ENCODE data around the gene CA4. TPM values are rescaled to one million over a fixed set of nuclear protein-coding genes. Genes with fewer than 3 reads are reported as not detected.
"Not testable (repeated sequence)": the region's sequence is repeated elsewhere in the genome, so short reads cannot be mapped to it uniquely, and the experiment has no call there.

CA4 gene
- total RNA-seq, 1 experiment from 2014 or later, result not detected

DNA sequence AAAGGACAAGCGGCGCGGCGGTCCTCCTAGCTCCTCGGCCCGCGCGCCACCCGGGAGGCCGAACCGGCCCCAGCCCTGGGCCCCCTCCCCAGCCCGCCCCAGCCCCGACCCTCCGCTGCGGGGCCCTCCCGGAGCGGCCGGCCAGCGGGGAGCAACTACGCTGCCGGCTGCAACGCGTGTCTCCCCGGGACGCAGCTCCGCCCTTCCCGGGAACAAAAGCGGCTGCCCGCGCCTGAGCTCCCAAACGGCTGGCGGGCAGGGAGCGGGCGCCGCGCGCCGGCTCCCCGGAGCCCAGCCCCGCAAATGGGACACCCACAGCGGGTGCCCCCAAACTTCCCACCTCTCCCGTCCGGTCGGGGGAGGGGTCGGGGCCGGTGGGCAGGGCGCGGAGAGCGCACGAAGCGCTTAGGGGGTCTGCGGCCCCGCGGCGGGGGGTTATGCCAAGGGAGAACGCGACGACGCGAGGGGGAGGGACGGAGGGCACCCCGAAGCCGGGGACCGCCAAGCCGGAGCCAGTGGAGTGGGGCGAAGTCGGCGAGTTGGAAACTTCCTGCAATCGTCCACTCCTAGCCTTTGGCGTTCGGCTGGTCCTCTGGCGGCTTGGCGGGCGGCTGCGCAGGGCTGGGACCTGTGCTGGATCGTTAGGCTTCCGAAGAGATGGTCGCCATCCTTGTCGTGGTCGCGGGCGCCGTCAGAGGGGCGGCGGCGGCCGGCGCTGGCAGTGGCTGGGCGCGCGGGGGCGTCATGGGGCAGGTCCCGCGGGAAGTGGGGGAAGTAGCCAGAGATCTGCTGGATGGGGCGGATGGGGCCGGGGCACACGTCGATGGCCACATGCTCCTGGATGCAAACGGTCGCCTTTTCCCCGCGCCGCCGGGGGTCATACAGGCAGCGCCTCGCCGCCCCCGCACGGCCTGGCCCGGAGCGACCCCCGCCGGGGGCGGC is 29.7 kb upstream of the CA4 start:
- H3K27ac ChIP-seq (ENCODE audit: low read length); H3K4me3 ChIP-seq (ENCODE audit: low read length); H3K9me2 ChIP-seq (replicated peaks; ENCODE audit: insufficient read depth, low read length); H3K4me1 ChIP-seq (ENCODE audit: low read length); H3K79me2 ChIP-seq (ENCODE audit: low read length); H3K27me3 ChIP-seq (ENCODE audit: low read length); H3K36me3 ChIP-seq (ENCODE audit: insufficient read depth, low read length); H4K20me1 ChIP-seq (ENCODE audit: insufficient read depth, low read depth, low read length); H3K4me2 ChIP-seq (ENCODE audit: low read depth, low read length, poor library complexity, severe bottlenecking); H3K9me3 ChIP-seq (ENCODE audit: low read length); H3K9ac ChIP-seq (ENCODE audit: low read length); H2AFZ ChIP-seq (ENCODE audit: low read length); DNase-seq: not testable (repeated sequence)

GRCh38 chr17:60127068-60128064 is 22.4 kb upstream of the CA4 start:
- Histone ChIP-seq H2AFZ (ENCODE audit: low read length) (no peak overlapping the region), H3K4me1 (ENCODE audit: low read length) (peaks cover 23% of the 10 kb centered on the region), H3K4me3 (ENCODE audit: low read length) (no peak overlapping the region), H4K20me1 (ENCODE audit: insufficient read depth, low read depth, low read length) (no peaks in the 10 kb centered on the region), H3K36me3 (ENCODE audit: insufficient read depth, low read length) (no peaks in the 10 kb centered on the region), H3K79me2 (ENCODE audit: low read length) (no peaks in the 10 kb centered on the region), H3K27me3 (ENCODE audit: low read length) (no peaks in the 10 kb centered on the region), H3K9me2 (replicated peaks; ENCODE audit: insufficient read depth, low read length) (no peaks in the 10 kb centered on the region), H3K4me2 (ENCODE audit: low read depth, low read length, poor library complexity, severe bottlenecking) (no peak overlapping the region), H3K27ac (ENCODE audit: low read length) (no peak overlapping the region), H3K9ac (ENCODE audit: low read length) (no peak overlapping the region), H3K9me3 (ENCODE audit: low read length) (no peaks in the 10 kb centered on the region)
- DNase-seq, result no peak

- peaks cover 23% of the 10 kb centered on the region for H3K4me1 ChIP-seq (ENCODE audit: low read length)
- no peaks in the 10 kb centered on the region for H4K20me1 ChIP-seq (ENCODE audit: insufficient read depth, low read depth, low read length)
- H2AFZ ChIP-seq (ENCODE audit: low read length), result peak overlapping the region; percentile 84
- H3K27me3 ChIP-seq (ENCODE audit: low read length), result no peaks in the 10 kb centered on the region
- DNase-seq, result no peak
- H3K27ac ChIP-seq (ENCODE audit: low read length), result peak overlapping the region; percentile 32; the same call in 1 of the 2 replicates
- no peaks in the 10 kb centered on the region for H3K9me2 ChIP-seq (replicated peaks; ENCODE audit: insufficient read depth, low read length)
- peak overlapping the region; percentile 67 for H3K4me2 ChIP-seq (ENCODE audit: low read depth, low read length, poor library complexity, severe bottlenecking)
- no peaks in the 10 kb centered on the region for H3K9me3 ChIP-seq (ENCODE audit: low read length)
- peak overlapping the region; percentile 39; the same call in 1 of the 2 replicates for H3K9ac ChIP-seq (ENCODE audit: low read length)
- H3K36me3 ChIP-seq (ENCODE audit: insufficient read depth, low read length), result no peaks in the 10 kb centered on the region
- peak overlapping the region; percentile 50 for H3K4me3 ChIP-seq (ENCODE audit: low read length)
- H3K79me2 ChIP-seq (ENCODE audit: low read length), result no peaks in the 10 kb centered on the region
These were observed 21.5 kb upstream of the CA4 start for GRCh38 chr17:60128171-60128859.

GRCh38 chr17:60129164-60129563 is 20.6 kb upstream of the CA4 start:
- no peaks in the 10 kb centered on the region for H3K9me2 ChIP-seq (replicated peaks; ENCODE audit: insufficient read depth, low read length)
- no peaks in the 10 kb centered on the region for H4K20me1 ChIP-seq (ENCODE audit: insufficient read depth, low read depth, low read length)
- no peaks in the 10 kb centered on the region for H3K36me3 ChIP-seq (ENCODE audit: insufficient read depth, low read length)
- H3K4me1 ChIP-seq (ENCODE audit: low read length), result peaks cover 26% of the 10 kb centered on the region
- H3K79me2 ChIP-seq (ENCODE audit: low read length), result no peaks in the 10 kb centered on the region
- DNase-seq, result no peak
- H3K27me3 ChIP-seq (ENCODE audit: low read length), result no peaks in the 10 kb centered on the region
- H2AFZ ChIP-seq (ENCODE audit: low read length), result peak overlapping the region; percentile 84; the same call in 1 of the 2 replicates
- H3K4me3 ChIP-seq (ENCODE audit: low read length), result peak overlapping the region; percentile 50; the same call in 1 of the 2 replicates
- H3K27ac ChIP-seq (ENCODE audit: low read length), result peak overlapping the region; percentile 32; the same call in 1 of the 2 replicates
- peak overlapping the region; percentile 67 for H3K4me2 ChIP-seq (ENCODE audit: low read depth, low read length, poor library complexity, severe bottlenecking)
- H3K9ac ChIP-seq (ENCODE audit: low read length), result peak overlapping the region; percentile 39
- H3K9me3 ChIP-seq (ENCODE audit: low read length), result no peaks in the 10 kb centered on the region

GRCh38 chr17:60130466-60130865 is 19.3 kb upstream of the CA4 start:
- Histone ChIP-seq H3K4me3 (ENCODE audit: low read length) (no peak overlapping the region), H3K9me2 (replicated peaks; ENCODE audit: insufficient read depth, low read length) (no peaks in the 10 kb centered on the region), H3K4me2 (ENCODE audit: low read depth, low read length, poor library complexity, severe bottlenecking) (no peak overlapping the region), H2AFZ (ENCODE audit: low read length) (no peak overlapping the region), H3K36me3 (ENCODE audit: insufficient read depth, low read length) (no peaks in the 10 kb centered on the region), H3K79me2 (ENCODE audit: low read length) (no peaks in the 10 kb centered on the region), H4K20me1 (ENCODE audit: insufficient read depth, low read depth, low read length) (no peaks in the 10 kb centered on the region), H3K27me3 (ENCODE audit: low read length) (no peaks in the 10 kb centered on the region), H3K9ac (ENCODE audit: low read length) (no peak overlapping the region), H3K4me1 (ENCODE audit: low read length) (peaks cover 30% of the 10 kb centered on the region), H3K9me3 (ENCODE audit: low read length) (no peaks in the 10 kb centered on the region), H3K27ac (ENCODE audit: low read length) (no peak overlapping the region)
- no peak for DNase-seq

DNA sequence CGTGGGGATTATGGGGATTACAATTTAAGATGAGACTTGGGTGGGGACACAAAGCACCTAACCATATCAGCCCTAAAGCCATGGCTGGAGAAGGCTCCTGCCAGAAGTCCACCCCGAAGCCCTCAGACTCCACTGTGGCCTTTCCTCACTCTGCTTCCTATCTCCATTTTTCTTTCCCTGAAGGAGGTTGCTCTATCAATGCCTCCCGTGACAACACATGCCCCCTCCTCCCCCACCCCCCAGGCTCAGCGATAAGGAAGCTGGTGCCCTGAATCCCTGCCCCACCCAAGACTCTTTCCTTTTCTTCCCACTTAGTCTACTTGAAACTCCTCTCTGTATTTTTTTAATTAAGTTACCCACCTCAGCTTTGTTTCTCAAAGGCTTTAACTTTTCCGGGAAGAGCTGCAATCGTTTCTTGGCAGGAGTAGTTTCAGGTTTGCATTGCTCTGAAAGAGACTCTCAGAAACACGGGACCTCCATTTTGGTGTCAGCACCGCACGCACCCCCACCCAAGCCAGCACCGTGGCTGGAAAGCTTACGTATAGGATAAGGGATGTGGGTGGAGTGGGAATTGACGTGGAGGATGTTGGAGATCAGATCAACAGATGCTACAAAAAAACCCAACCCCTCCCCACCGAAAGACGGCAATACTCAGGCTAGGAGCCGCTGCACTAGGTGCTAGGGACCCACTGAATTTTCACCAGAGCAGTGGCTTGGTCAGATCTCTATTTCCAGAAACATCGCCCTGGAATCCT is 15.2 kb upstream of the CA4 start:
- no peaks in the 10 kb centered on the region for H3K79me2 ChIP-seq (ENCODE audit: low read length)
- no peak overlapping the region for H2AFZ ChIP-seq (ENCODE audit: low read length)
- no peak for DNase-seq
- no peaks in the 10 kb centered on the region for H3K9me3 ChIP-seq (ENCODE audit: low read length)
- no peak overlapping the region for H3K9ac ChIP-seq (ENCODE audit: low read length)
- no peak overlapping the region for H3K27ac ChIP-seq (ENCODE audit: low read length)
- H3K4me2 ChIP-seq (ENCODE audit: low read depth, low read length, poor library complexity, severe bottlenecking), result peak overlapping the region; percentile 17
- no peak overlapping the region for H3K4me3 ChIP-seq (ENCODE audit: low read length)
- H3K27me3 ChIP-seq (ENCODE audit: low read length), result no peaks in the 10 kb centered on the region
- H3K36me3 ChIP-seq (ENCODE audit: insufficient read depth, low read length), result no peaks in the 10 kb centered on the region
- H4K20me1 ChIP-seq (ENCODE audit: insufficient read depth, low read depth, low read length), result no peaks in the 10 kb centered on the region
- H3K4me1 ChIP-seq (ENCODE audit: low read length), result peaks cover 12% of the 10 kb centered on the region
- H3K9me2 ChIP-seq (replicated peaks; ENCODE audit: insufficient read depth, low read length), result no peaks in the 10 kb centered on the region

GRCh38 chr17:60135151-60135950 is 14.4 kb upstream of the CA4 start:
- Histone ChIP-seq H4K20me1 (ENCODE audit: insufficient read depth, low read depth, low read length) (no peaks in the 10 kb centered on the region), H3K4me3 (ENCODE audit: low read length) (no peak overlapping the region), H3K4me2 (ENCODE audit: low read depth, low read length, poor library complexity, severe bottlenecking) (no peak overlapping the region), H3K79me2 (ENCODE audit: low read length) (no peaks in the 10 kb centered on the region), H3K27ac (ENCODE audit: low read length) (no peak overlapping the region), H3K9ac (ENCODE audit: low read length) (no peak overlapping the region), H3K9me3 (ENCODE audit: low read length) (no peaks in the 10 kb centered on the region), H3K4me1 (ENCODE audit: low read length) (peaks cover 12% of the 10 kb centered on the region), H3K36me3 (ENCODE audit: insufficient read depth, low read length) (no peaks in the 10 kb centered on the region), H3K9me2 (replicated peaks; ENCODE audit: insufficient read depth, low read length) (no peaks in the 10 kb centered on the region), H3K27me3 (ENCODE audit: low read length) (no peaks in the 10 kb centered on the region), H2AFZ (ENCODE audit: low read length) (no peak overlapping the region)
- no peak for DNase-seq
